Pons (tissue), 1 donor: ENCODE measurements around the gene PCYT2.

Experiments
- DNase-seq: peaks from one replicate; pipeline ENCODE4 v3.0.0-alpha.2; 2016; ENCODE audit warnings: low spot score

PCYT2 gene

DNA sequence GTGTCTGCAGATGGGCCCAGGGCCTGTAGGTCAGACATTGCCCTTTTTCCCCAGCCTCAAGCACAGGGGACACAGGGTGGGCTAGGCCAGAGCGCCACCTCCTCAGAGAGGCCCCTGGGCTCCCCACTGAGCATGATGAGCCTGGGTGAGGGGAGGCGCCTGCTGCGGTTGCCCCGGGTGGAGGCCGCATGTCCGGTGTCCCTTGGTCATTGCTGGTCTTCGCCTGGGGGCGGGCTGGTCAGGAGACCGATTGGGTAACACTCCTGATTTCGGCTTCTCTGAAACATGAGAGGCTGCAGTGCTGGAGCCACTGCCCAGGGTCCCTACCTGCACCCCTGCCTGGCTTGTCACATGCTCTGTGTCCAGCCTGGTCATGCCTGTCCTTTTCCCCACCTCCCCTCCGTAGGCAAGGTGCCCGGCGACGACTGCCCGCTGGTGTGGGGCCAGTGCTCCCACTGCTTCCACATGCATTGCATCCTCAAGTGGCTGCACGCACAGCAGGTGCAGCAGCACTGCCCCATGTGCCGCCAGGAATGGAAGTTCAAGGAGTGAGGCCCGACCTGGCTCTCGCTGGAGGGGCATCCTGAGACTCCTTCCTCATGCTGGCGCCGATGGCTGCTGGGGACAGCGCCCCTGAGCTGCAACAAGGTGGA, 11.6 kb downstream of the PCYT2 start:
- no peak for DNase-seq

- no peak for DNase-seq
These were observed 12.3 kb downstream of the PCYT2 start for GRCh38 chr17:81898885-81899284.

DNA sequence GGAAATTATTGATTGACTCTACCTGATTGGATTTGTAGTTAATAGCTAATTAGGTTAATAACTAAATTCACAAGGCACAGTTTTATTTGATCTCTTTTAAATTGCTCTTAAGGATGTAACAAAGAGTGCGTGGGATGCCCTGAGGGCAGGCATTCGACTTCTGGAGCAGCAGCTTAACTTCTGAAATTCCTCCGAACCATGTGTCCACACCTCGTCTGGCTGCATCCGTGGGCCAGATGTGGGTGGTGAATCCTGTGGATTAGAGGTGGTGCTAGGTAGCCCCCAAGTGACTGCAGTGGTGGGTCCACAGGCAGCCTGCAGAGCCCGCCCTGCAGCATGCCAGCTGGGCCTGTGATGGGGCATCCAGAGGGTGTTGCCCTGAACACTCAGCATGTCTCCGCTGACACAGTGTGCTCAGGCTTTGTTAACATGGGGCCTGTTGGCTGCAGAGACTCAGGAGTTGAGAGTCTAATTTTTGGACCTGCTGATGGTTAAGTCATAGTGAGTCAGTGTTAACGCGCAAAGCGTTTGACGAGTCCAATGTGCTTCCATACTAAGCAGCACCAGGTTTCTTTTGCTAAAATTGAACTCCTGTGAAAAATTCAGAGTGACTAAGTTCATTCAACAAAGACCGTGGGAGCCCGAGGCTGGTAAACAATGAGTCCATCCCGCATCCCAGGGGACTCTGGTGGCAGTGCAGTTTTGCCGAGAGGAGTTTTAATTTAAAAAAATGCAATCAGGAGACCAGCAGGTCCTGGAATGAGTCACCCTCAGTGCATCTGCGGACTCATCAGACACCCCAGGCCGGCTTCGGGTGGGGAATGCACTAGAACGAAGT, 13.0 kb downstream of the PCYT2 start:
- DNase-seq = no peak

DNA sequence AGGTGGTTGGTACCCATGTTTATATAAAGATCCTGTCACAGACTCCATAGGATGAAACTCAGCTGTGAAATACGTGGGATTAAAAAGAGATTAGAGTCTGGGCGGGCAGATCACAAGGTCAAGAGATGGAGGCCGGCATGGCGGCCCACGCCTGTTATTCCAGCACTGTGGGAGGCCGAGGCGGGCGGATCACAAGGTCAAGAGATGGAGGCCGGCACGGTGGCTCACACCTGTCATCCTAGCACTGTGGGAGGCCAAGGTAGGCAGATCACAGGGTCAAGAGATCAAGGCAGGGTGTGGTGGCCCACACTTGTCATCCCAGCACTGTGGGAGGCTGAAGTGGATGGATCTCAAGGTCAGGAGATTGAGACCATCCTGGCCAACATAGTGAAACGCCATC, 15.8 kb downstream of the PCYT2 start:
- DNase-seq = no peak

- no peak for DNase-seq
These were observed 20.0 kb downstream of the PCYT2 start for GRCh38 chr17:81891303-81891552.

DNA sequence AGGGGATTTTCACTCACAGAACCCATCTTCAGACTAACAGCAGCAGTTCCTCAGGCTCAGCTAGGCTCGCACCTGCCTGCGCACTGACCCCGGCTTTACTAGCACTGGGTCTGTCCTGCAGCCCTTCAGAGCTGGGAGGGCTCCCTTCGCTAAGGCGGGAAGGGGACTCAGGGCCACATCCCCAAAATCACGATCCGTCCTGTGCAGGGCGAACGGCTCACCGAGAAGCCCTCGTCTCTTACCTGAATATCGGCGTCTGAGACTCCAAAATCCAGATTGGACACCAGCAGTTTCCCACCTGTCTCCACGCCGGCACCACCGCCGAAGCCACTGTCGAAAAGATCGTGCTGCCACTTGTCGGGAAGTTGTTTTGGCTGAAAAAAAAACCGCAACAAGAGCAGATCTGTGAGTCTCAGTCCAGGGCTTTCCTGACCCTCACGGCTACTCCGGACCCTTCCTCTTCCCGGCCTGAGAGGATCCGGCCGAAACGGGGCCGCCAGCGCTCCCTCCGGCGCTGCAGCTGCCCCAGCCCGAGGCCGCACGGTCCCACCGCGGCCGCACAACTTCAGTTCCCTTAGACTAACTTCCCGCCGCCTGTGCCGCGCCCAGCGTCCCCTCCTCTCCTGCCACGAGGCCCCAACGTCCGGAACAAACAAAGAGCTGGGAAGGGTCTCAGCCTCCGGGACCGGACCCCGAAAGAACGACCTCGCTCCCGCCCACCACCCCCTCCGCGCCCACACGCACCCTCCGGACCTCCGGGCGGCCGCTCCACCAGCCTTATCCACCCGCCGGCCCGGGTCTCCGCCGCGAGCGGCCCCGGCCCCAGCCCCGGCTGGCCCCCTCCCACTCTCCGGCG, 20.5 kb downstream of the PCYT2 start:
- DNase-seq = no peak

GRCh38 chr17:81889602-81890001, 21.6 kb downstream of the PCYT2 start:
- DNase-seq = no peak

- no peak for DNase-seq
These were observed 22.1 kb downstream of the PCYT2 start for GRCh38 chr17:81888988-81889595.

GRCh38 chr17:81888105-81888987, 22.9 kb downstream of the PCYT2 start:
- no peak for DNase-seq

DNA sequence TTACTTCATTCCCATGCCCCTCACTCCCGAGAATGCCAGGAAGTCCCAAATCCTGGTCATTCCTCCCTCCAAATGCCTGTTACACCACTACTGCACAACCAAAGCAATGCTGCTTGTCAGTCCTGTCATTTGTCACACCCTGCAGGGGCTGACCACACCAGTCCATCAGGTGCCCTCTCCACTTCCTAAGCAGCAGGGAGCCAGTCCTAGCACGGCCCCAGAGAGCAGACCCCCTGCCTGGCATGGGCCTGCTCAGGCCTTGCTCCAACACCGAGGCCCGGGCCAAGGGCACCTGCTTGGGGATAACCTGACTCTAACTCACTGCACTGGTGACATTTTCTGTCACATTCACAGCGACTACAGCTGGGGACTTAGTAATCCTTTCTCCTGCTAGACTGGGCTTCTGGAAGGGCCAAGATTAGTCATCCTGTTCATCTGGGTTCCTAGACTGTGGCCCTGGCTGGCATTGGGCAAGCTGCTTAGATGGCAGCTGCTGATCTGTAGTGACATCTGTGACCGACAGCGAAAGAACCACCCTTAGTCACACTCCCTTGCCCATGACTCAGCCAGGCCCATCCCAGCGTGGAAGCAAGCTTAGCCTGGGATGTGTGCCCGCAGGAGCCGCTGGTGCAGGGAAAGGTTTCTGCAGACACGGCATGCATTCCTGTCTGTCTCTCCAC, 25.2 kb downstream of the PCYT2 start:
- DNase-seq = no peak

DNA sequence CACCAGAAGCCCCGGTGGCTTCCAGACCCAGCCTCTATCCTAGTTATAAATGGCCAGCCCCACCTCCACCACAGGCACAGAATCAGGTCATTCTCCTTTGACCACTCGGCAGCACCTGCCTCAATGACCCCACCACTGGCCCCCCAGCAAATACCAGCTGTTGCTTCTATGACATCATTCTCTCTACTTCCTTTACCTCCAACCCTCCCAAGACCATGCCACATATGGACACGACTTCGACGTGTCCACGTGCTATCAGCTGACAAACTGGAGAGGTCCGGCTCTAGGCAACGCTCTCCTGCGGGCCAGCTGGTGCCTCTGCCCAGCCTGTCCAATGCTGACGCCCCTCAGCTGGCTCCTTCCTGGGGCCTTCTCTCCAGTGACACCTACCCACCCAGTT, 25.7 kb downstream of the PCYT2 start:
- no peak for DNase-seq

DNA sequence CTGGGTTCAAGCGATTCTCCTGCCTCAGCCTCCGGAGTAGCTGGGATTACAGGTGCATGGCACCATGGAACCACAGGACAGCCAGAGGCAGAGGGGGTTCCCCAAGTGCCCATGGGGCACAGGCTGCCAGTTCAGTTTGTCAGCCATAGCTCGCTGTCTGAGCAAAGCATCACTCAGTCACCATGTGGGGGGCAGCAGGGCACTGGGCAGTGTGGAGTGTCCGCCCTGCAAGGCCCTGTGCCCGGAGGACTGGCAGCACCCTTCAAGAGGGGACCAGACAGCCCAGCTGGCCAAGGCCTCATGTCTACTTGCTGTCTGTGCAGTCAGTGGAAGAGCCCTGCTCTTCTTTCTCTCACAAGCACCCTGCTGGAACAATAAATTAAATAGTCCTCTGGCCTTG, 26.2 kb downstream of the PCYT2 start:
- DNase-seq = no peak

DNA sequence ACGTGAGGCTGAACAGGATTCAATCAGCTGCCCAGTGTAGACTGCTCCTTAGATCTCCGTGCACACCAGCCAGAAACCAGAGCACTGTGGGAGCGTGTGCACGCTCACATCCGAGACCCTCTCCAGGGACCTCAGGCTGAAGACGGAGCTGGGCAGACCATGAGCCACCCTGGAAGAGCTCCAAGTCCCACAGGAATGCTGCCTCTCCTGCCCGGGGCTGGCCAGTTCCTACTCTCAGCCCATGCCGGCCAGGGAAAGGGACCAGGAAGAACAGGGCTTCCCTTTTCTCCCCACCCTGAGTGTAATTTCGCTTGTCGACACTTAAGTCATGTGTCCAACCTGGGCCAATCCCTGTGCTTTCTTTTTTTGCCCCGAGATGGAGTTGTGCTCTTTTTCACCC, 26.7 kb downstream of the PCYT2 start:
- no peak for DNase-seq

DNA sequence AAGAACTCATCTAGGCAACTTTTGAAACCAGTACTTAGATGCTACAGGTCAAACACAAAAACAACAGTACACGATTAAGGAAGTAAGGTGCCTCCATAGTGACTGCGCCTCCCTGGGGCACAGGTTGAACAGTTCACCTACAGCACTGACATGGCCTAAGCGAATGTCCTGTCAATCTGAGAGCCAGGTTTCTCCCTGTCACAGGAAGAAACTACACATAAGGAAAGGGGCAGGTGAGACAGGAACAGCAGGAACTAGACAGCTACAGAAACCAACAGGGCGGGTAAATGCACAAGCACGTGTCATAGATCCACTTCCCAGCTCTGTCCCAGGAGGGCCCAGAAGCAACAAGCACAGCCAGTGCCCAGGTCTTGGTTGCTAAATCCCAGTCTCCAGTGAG, 32.1 kb downstream of the PCYT2 start:
- no peak for DNase-seq

DNA sequence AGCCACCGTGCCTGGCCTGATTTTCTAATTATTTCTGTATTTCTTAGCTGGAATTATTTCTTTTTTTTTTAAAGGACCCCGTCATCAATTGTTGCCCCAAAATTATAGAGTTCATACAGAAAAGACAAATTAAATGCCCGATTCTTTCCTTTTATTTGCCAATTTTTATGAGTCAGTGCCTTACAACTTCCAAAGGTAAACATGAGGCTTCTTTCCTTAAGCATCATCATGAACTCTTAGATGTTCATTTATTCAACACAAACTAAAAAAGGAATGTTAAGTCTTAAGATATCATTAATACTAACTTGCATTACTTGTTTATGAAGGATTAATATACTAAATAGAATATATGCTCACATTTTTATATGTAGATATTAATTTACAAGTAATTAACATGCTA, 32.9 kb downstream of the PCYT2 start:
- no peak for DNase-seq

DNA sequence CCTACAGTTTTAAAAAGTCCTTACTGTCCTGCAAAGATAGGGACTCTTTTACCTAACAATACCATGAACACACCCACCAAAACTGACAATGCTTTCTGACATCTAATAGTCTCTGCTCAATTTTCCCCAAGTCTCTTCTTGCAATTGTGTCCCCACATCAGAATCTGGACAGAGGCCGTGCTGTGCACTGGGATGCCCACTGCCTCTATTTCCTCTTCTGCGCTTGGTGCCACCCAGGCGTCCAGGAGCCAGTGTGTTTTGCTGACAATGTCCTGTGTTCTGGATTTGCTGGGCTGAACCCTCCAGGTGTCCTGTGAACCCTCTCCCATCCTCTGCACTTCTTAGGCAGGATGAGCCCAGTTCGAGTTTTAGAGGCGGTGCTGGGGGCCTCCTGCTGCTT, 33.6 kb downstream of the PCYT2 start:
- no peak for DNase-seq

GRCh38 chr17:81871387-81872230, 39.6 kb downstream of the PCYT2 start:
- DNase-seq = peak; percentile 74

DNA sequence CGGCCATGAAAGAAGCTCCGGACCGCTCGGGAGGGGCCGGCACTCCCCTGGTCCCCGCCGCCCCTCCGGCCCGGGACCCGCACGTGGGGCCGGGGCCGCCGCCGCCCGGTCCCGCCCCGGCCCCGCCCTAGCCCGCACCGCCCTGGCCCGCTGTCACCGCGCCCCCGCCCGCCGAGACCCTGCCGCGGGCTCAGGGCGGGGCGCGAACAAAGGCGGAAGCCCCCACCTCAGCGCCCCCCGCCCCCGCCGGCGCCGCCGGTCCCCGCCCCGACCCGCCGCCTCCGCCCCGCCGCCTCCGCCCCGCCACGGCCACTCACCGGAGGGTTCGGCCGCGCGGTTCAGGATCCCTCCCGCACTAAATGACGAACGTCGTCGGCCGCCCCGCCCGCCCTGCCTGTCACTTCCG, 40.2 kb downstream of the PCYT2 start, which contains the start of gene ARHGDIA:
ARHGDIA (minus strand) TSS at position 357 of the 406 bp plus-strand sequence. CDS start 1,407 bp downstream, outside the sequence.
- no peak for DNase-seq

DNA sequence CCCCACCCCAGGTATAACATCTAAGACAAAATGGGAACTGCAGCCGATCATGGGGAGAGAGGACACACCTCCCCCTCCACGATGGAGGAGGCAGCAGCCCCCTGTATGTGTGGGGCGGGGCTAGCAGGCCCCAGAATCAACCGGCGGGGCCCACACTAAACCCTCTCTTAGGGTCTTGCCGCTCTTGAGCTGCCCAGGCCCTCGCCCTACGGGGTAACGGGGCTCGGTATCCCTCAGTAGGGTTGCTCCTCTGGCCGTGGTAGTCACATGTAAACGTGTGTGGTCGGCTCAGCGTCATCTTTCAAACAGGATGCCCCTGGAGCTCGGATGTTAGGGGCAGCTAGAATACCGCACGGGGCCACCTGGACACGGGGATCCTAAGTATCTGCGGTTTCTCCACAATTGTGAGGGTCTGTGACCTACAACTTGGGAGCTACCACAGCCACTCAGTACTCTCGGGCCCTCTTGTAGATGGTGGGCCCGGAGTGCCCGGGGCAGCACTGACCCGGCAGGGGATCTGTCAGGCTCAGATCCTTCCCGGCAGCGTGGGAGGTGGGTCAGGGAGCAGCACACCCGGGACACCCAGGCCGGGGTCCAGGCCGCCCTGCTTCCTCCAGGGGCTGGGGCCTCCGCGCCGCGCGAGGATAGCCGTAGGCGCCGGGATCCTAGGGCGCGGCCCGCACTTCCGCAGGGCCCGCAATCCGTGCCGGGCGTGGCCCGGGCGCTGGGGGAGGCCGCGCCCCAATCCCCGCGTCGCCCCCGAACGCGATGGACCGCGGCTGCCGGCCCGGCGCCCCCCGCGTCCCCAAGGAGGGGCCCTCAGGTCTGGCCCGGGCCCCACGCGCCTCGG, 40.8 kb downstream of the PCYT2 start:
- no peak for DNase-seq
